ENCODE measurements around the gene CLCN7. TPM values are rescaled to one million over a fixed set of nuclear protein-coding genes. Genes with fewer than 3 reads are reported as not detected.

Gene CLCN7
- total and polyA plus RNA-seq, 2 of the 4 experiments (the other 2 are of a cell fraction): 10.8 to 45.2 TPM

DNA sequence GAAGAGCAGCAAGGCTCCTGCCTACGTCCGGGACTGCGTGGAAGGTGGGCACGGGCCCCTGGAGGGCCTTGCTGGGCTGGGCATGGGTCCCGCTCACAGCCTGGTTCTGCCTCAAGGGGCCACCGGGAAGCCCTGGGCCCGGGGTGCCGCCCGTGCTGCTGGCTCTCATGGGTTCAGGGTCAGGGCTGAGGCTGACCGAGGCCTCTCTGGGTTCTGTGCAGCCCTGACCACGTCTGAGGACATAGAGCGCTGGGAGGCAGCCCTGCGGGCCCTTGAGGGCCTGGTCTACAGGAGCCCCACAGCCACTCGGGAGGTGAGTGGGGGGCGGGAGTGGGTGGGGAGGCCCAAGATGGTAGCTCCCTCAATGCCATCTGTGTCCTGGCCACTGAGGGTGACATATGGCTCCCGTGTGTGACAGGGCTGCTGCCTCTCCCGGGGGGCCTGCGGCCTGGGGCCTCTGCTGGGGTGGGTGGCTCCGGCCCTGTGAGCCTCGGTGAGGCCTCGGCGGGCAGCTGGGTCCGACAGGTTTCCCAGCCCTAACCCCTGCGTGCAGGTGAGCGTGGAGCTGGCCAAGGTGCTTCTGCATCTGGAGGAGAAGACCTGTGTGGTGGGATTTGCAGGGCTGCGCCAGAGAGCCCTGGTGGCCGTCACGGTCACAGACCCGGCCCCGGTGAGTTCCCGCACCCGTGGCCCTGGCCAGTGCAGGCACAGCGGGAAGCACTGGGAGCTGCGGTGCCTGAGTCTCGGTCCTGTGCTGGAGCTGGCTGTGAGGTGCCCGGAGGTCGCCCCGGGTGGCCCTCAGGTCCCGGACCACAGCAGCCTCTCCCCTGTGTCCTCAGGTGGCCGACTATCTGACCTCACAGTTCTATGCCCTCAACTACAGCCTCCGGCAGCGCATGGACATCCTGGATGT lies 27.5 kb upstream of the CLCN7 start:
- Histone ChIP-seq H4K91ac (ENCODE audit: insufficient read depth, low read depth, low read length) (no peak overlapping the region), H3K36me3 (ENCODE audit: control insufficient read depth, insufficient read depth, low read length) (peaks cover 50% of the 10 kb centered on the region), H4K5ac (ENCODE audit: low read depth, low read length) (no peak overlapping the region), H3K14ac (replicated peaks; ENCODE audit: low read depth, low read length) (no peak overlapping the region), H3K27ac (ENCODE audit: insufficient read depth, low read length) (no peak overlapping the region), H4K8ac (ENCODE audit: low read depth in 2 of 2, low read length in 2 of 2) (no peak overlapping the region), H3K79me1 (ENCODE audit: low read depth in 1 of 2, low read length in 2 of 2) (0 out of 4 replicates have a peak, but pooled peaks cover 0 to 4% of the 10 kb centered on the region in 2 experiments), H2AK5ac (ENCODE audit: low read depth, low read length) (no peak overlapping the region), H3K18ac (ENCODE audit: low read depth, low read length) (no peak overlapping the region), H3K27me3 (ENCODE audit: control insufficient read depth, insufficient read depth, low read length) (no peaks in the 10 kb centered on the region), H3K9me1 (ENCODE audit: insufficient read depth, low read length) (no peaks in the 10 kb centered on the region), H2BK20ac (ENCODE audit: low read depth, low read length) (no peak overlapping the region), H2AK9ac (replicated peaks; ENCODE audit: low read depth, low read length, poor library complexity) (peak overlapping the region; percentile 1), H3K4me3 (ENCODE audit: insufficient read depth, low read depth, low read length) (no peak overlapping the region), H3K4ac (ENCODE audit: low read depth, low read length) (no peak overlapping the region), H2BK5ac (ENCODE audit: low read depth, low read length, poor library complexity, severe bottlenecking) (no peak overlapping the region), H2BK15ac (ENCODE audit: low read depth, low read length) (no peak overlapping the region), H3K9me3 (ENCODE audit: control insufficient read depth, insufficient read depth, low read length) (no peaks in the 10 kb centered on the region), H2AFZ (replicated peaks; ENCODE audit: low read length, poor library complexity) (peak overlapping the region; percentile 32), H3K9ac (ENCODE audit: low read depth, low read length) (no peak overlapping the region), H2BK120ac (ENCODE audit: low read depth, low read length) (no peak overlapping the region), H3K56ac (ENCODE audit: extremely low read depth, insufficient read depth, low read length) (no peak overlapping the region), H4K20me1 (ENCODE audit: insufficient read depth, low read length) (no peaks in the 10 kb centered on the region), H3K4me1 (ENCODE audit: control insufficient read depth, insufficient read depth, low read length) (no peaks in the 10 kb centered on the region), H3K4me2 (ENCODE audit: low read depth, low read length) (no peak overlapping the region), H3K23ac (ENCODE audit: low read depth, low read length) (no peak overlapping the region)
- no peak for TF ChIP-seq FOS (IDR thresholded peaks at IDR 0.05; ENCODE audit: low read depth, low read length)
- no peak for TF ChIP-seq CHD1 (IDR thresholded peaks at IDR 0.05; ENCODE audit: low read depth, low read length)
- no peak for TF ChIP-seq SMC3 (IDR thresholded peaks at IDR 0.05; ENCODE audit: low read depth, low read length)
- TF ChIP-seq NFE2L2 (IDR thresholded peaks at IDR 0.05; ENCODE audit: low read depth, low read length): no peak
- TF ChIP-seq MAFK (IDR thresholded peaks at IDR 0.05; ENCODE audit: low read depth, low read length): no peak
- no peak for ATAC-seq (ENCODE audit: low read depth)
- intact Hi-C loops (cut with micrococcal nuclease): no loop called here
- no TSS peak for BruUV-seq (replicated peaks)
- ChIA-PET POLR2A (ENCODE audit: unreplicated experiment) (no interaction called here), CTCF (interaction anchor here (0.6 kb wide), 1 partner anchor 31 kb away, joined by 3 read pairs; the partner anchor contains the start of gene TMEM204)
- DNase-seq: no peak
- in situ Hi-C loops (cut with MboI; ENCODE audit: low sequenced_read_pairs): no loop called here
- 97% methylated on average over 20 of the region's 42 CpGs; no CpG with 5 or more reads in 1 of the 2 experiments for WGBS, 2 experiments (ENCODE audit: extremely low coverage in 2 of 2, insufficient read length in 1 of 2)
- dilution Hi-C loops (cut with HindIII; ENCODE audit: low sequenced_read_pairs, unreplicated experiment): no loop called here

Data from IMR-90 (cell line).